Urinary bladder (tissue), 4 donors: Measurements from ENCODE around the gene SPDL1. TPM values are rescaled to one million over a fixed set of nuclear protein-coding genes. Genes with fewer than 3 reads are reported as not detected.

Experiments
- DNase-seq: peaks from one replicate; pipeline ENCODE4 v3.0.0-alpha.2; 2015; ENCODE audit errors: extremely low spot score
- H3K27ac ChIP-seq: one replicate; pipeline ENCODE4 v1.5.1; 2013; ENCODE audit warnings: low read depth, mild to moderate bottlenecking, moderate library complexity
- H3K36me3 ChIP-seq: one replicate; pipeline ENCODE4 v1.6.1; 2013; ENCODE audit warnings: mild to moderate bottlenecking, moderate library complexity; ENCODE audit not compliant: insufficient read depth
- H3K4me1 ChIP-seq: one replicate; pipeline ENCODE4 v1.6.1; 2013; ENCODE audit warnings: mild to moderate bottlenecking, moderate library complexity; ENCODE audit not compliant: insufficient read depth
- H3K4me3 ChIP-seq: one replicate; pipeline ENCODE4 v1.5.1; 2013; ENCODE audit warnings: low read depth, low read length
- WGBS: extraction: QIAGEN DNeasy Blood & Tissue Kit; methylation state at CpG from one replicate; pipeline ENCODE4 v1.1.7; 2013; 5-methylcytosine and 5-hydroxymethylcytosine counted together
- polyA plus RNA-seq: library from polyadenylated mRNA; stranded (reverse); fragments of 200-250 nt; gene quantifications from one replicate; pipeline ENCODE4 v1.2.3, GENCODE V29; 2013
- total RNA-seq: library from RNA; depleted of rRNA; stranded (reverse); fragments of >200 nt; gene quantifications from one replicate; pipeline ENCODE4 v1.2.3, GENCODE V29; 2014
- donor health status: healthy with polysubstance abuse.
- donor health status: healthy.

The SPDL1 gene
- total and polyA plus RNA-seq, 2 donors: 8.2 to 22.5 TPM

DNA sequence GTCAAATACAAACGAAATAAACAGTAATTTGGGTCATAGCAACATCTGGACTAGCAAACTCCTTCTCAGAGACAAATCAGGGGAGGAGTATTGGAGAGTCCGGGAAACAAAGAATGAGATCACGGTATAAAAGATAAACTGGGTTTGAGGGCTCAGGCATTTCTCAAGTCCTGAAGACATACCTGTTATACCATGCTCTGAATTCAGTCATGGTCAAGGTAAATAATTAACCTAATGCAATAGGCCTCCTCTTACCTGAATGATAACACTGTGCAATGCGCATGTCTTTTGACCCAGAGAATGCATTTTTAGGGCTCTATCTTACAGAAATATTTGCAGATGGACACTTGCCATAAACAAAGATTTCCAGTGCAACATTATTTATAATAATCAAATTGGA lies 31.9 kb upstream of the SPDL1 start:
- WGBS: 52% methylated on average over 4 of the region's 4 CpGs
- Histone ChIP-seq H3K4me3 (no peak overlapping the region), H3K4me1 (no peaks in the 10 kb centered on the region), H3K36me3 (no peaks in the 10 kb centered on the region), H3K27ac (no peak overlapping the region)
- DNase-seq: no peak

- 82% methylated on average over 1 of the region's 1 CpG for WGBS
- DNase-seq: no peak
- no peaks in the 10 kb centered on the region for H3K36me3 ChIP-seq
Observed at GRCh38 chr5:169554251-169554650, 29.3 kb upstream of the SPDL1 start.

GRCh38 chr5:169557838-169558237 lies 25.7 kb upstream of the SPDL1 start:
- Histone ChIP-seq H3K4me3 (no peak overlapping the region), H3K4me1 (no peaks in the 10 kb centered on the region), H3K27ac (no peak overlapping the region), H3K36me3 (no peaks in the 10 kb centered on the region)
- 82% methylated on average over 1 of the region's 1 CpG for WGBS
- DNase-seq: no peak

More at GRCh38 chr5:169554251-169554650, 29.3 kb upstream of the SPDL1 start:
- Histone ChIP-seq H3K4me3 (no peak overlapping the region), H3K27ac (no peak overlapping the region), H3K4me1 (no peaks in the 10 kb centered on the region)

DNA sequence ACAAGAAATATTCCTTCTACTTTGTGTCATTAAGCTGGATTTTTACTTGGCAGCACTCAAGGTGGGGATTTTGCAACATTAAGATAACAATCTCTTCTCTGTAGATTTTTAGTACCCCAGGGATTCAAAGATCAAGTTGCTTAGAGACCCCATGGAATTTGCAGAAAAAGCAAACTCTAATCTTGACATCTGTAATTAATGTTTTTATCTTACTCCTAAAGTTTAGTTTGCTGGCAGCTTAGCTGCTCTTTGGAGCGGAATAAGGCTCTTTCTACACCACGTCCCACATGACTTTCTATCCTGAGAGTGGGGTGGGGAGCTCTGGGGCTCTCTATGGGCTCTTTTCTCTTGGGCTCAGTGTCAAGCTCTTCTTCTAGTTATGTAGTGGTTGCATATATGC lies 21.7 kb upstream of the SPDL1 start:
- no peaks in the 10 kb centered on the region for H3K4me1 ChIP-seq
- no peaks in the 10 kb centered on the region for H3K36me3 ChIP-seq
- no peak for DNase-seq
- no peak overlapping the region for H3K4me3 ChIP-seq
- 25% methylated on average over 2 of the region's 2 CpGs for WGBS
- no peak overlapping the region for H3K27ac ChIP-seq

DNA sequence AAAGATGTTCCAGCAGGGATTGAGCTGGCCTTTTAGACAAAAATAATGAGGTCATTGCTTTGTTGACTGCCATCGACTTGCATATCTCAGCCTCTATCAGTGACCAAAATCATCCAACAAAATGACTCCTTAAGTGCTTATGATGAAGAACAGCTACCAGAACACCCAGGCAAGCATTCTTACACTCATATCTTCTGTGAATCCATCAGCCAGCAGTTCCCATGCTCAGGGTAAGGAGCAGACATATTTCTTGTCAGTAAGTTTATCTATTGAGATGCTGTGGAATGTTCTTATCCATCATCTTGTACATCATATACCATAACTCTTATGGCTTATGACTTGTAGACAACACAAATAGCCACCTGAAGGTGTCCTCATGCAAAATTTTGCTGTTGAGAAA lies 20.2 kb upstream of the SPDL1 start:
- no peaks in the 10 kb centered on the region for H3K4me1 ChIP-seq
- 18% methylated on average over 1 of the region's 1 CpG for WGBS
- no peak overlapping the region for H3K27ac ChIP-seq
- H3K4me3 ChIP-seq: no peak overlapping the region
- no peak for DNase-seq
- H3K36me3 ChIP-seq: no peaks in the 10 kb centered on the region

- no peak overlapping the region for H3K27ac ChIP-seq
- no peaks in the 10 kb centered on the region for H3K4me1 ChIP-seq
- 83% methylated on average over 1 of the region's 1 CpG for WGBS
- H3K4me3 ChIP-seq: no peak overlapping the region
- H3K36me3 ChIP-seq: no peaks in the 10 kb centered on the region
- no peak for DNase-seq
Observed at GRCh38 chr5:169566202-169566601, 17.4 kb upstream of the SPDL1 start.

GRCh38 chr5:169567079-169567478 lies 16.5 kb upstream of the SPDL1 start:
- H3K4me3 ChIP-seq: no peak overlapping the region
- DNase-seq: no peak
- no peaks in the 10 kb centered on the region for H3K4me1 ChIP-seq
- no peak overlapping the region for H3K27ac ChIP-seq
- no peaks in the 10 kb centered on the region for H3K36me3 ChIP-seq
- 58% methylated on average over 2 of the region's 2 CpGs for WGBS

- no peak overlapping the region for H3K27ac ChIP-seq
- DNase-seq: no peak
- H3K36me3 ChIP-seq: no peaks in the 10 kb centered on the region
- WGBS: 79% methylated on average over 3 of the region's 3 CpGs
- no peaks in the 10 kb centered on the region for H3K4me1 ChIP-seq
- H3K4me3 ChIP-seq: no peak overlapping the region
Observed at GRCh38 chr5:169569513-169569912, 14.1 kb upstream of the SPDL1 start.

- Histone ChIP-seq H3K27ac (no peak overlapping the region), H3K36me3 (no peaks in the 10 kb centered on the region), H3K4me1 (no peaks in the 10 kb centered on the region), H3K4me3 (no peak overlapping the region)
- DNase-seq: no peak
- 55% methylated on average over 5 of the region's 5 CpGs for WGBS
Observed at GRCh38 chr5:169571355-169571754, 12.2 kb upstream of the SPDL1 start.

- 56% methylated on average over 5 of the region's 5 CpGs for WGBS
- Histone ChIP-seq H3K27ac (no peak overlapping the region), H3K4me1 (no peaks in the 10 kb centered on the region), H3K4me3 (no peak overlapping the region), H3K36me3 (no peaks in the 10 kb centered on the region)
- DNase-seq: no peak
Observed at GRCh38 chr5:169574134-169574646, 9.4 kb upstream of the SPDL1 start.

- no peaks in the 10 kb centered on the region for H3K36me3 ChIP-seq
- DNase-seq: no peak
- no peak overlapping the region for H3K27ac ChIP-seq
- H3K4me1 ChIP-seq: no peaks in the 10 kb centered on the region
- H3K4me3 ChIP-seq: no peak overlapping the region
- WGBS: 22% methylated on average over 3 of the region's 3 CpGs
Observed at GRCh38 chr5:169576181-169576598, 7.4 kb upstream of the SPDL1 start.

DNA sequence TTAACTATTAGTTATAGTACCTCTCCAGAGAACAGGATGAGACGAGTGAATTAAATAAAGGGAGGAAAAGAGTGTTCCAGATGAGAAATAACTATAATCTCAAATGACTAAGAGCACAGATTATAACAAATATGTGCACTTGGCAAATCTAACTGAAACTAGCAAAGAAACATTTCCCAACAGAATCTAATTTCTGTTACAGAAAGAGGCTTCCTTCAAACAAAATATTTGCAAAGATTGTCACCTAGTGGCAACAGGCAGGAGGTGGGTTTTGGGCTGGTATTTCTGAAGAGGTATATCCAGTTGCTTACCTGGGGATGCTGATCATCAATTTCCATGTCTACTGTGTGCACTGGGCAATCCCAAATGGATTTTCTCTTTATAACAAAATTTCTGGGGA lies 5.6 kb upstream of the SPDL1 start:
- Histone ChIP-seq H3K36me3 (no peaks in the 10 kb centered on the region), H3K4me1 (no peaks in the 10 kb centered on the region), H3K27ac (no peak overlapping the region), H3K4me3 (no peak overlapping the region)
- WGBS: 22% methylated on average over 1 of the region's 1 CpG
- DNase-seq: no peak

DNA sequence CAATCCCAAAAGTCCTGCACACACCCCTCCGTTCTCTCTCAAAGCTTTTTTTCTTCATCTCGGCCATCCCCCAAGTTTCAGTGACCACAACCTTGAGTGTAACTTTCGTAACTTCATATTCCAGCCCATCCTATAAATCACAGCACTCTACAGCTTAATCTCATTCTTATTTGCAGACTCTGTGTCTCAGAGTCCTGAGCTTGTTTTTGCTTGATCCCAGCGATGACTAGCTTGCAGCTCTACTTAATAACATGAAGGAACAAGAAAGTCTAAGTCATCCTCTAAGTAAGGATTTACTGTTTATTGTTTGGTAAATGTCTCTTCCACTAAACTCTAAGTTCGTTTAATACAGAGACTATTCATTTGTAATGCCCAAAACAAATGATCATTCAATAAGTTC lies 2.6 kb upstream of the SPDL1 start:
- no peak overlapping the region for H3K27ac ChIP-seq
- DNase-seq: no peak
- H3K36me3 ChIP-seq: no peaks in the 10 kb centered on the region
- H3K4me3 ChIP-seq: no peak overlapping the region
- whole genome bisulfite sequencing: 69% methylated on average over 5 of the region's 5 CpGs
- H3K4me1 ChIP-seq: no peaks in the 10 kb centered on the region

DNA sequence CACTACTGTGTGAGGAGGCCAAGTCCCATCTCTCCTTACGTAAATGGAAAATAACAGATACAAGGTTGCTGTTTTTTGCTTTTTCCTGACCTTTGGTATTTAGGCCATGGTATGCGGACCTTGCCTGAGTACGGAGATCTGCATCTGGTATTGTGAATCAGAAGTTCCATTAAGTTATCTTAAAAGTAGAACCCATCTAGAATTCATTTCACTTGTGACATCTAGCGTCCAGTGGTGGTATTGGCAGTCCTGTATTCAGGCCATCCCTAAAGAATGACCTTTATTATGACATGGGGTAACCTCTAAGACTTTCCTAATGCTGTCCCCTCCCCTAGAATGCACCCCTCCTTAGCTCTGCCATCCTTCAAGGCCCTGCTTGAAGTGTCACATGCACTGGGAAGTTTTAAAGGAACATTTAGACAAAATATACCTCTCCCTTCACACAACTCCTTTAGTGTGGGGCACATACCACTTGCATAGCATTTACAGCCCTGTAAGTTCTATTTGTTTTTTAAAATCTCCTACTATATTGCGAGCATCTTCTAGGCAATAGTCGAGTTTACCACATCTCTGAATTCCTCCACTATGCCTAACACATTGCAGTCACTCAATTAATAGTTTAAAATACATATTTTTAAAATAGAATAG lies 1.9 kb upstream of the SPDL1 start:
- 20% methylated on average over 6 of the region's 6 CpGs for WGBS
- Histone ChIP-seq H3K4me3 (no peak overlapping the region), H3K4me1 (no peaks in the 10 kb centered on the region), H3K36me3 (no peaks in the 10 kb centered on the region), H3K27ac (no peak overlapping the region)
- no peak for DNase-seq

GRCh38 chr5:169583101-169583423 lies 511 bp upstream of the SPDL1 start:
- Histone ChIP-seq H3K4me1 (no peaks in the 10 kb centered on the region), H3K36me3 (no peaks in the 10 kb centered on the region), H3K27ac (no peak overlapping the region), H3K4me3 (peak overlapping the region; percentile 57)
- 1% methylated on average over 7 of the region's 7 CpGs for WGBS
- no peak for DNase-seq
